HCT116 (cell line): ENCODE data around the gene BAHCC1. TPM values are rescaled to one million over a fixed set of nuclear protein-coding genes. Genes with fewer than 3 reads are reported as not detected.

Source experiments
- ATAC-seq: fragments of 200-7000 bp; cut with Tn5 transposase; 2 replicates; pipeline ENCODE4 v1.9.1; 2020; ENCODE audit warnings: mild to moderate bottlenecking, moderate library complexity
- BruUV-seq: library from RNA; stranded (reverse); fragments of 400-500 nt; replicated peaks from 2 replicates; lab custom pipeline; 2021; lab: Mats Ljungman, UMichigan
- CTCF ChIA-PET: fragments of 300-600 bp; sonication (Branson Sonifier 250); formaldehyde crosslinking; loops from one replicate; lab custom pipeline; 2021; ENCODE audit warnings: antibody characterized with exemption; lab: Charles Lee
- POLR2A ChIA-PET: fragments of 300-600, 350-600 bp; sonication (Branson Sonifier 250); formaldehyde crosslinking; loops from one replicate; lab custom pipeline; 2021; ENCODE audit warnings: antibody characterized with exemption; lab: Charles Lee
- RAD21 ChIA-PET, 2 experiments: fragments of 300-600 bp; sonication (Branson Sonifier 250); formaldehyde crosslinking; loops; one replicate each; lab custom pipeline; 2023; ENCODE audit warnings: low total read pairs in 2 of 2; ENCODE audit not compliant: uncharacterized antibody in 2 of 2, unreplicated experiment in 2 of 2, low non-redundant PET in 1 of 2; lab: Charles Lee
- DNase-seq: peaks from one replicate; pipeline ENCODE4 v3.0.0-alpha.2; 2010; ENCODE audit warnings: low read depth, low spot score
- H2AFZ ChIP-seq: fragments of 200-600 bp; shearing (Covaris generic), sonication (generic); 2 replicates; pipeline ENCODE4 v1.6.1; 2017; ENCODE audit warnings: low read depth, mixed run types, mixed read lengths, antibody characterized with exemption, low read length; ENCODE audit not compliant: poor library complexity, severe bottlenecking
- H3K27ac ChIP-seq: 2 replicates; pipeline ENCODE4 v1.5.1; 2012; ENCODE audit warnings: low read depth, low read length
- H3K27me3 ChIP-seq: fragments of 200-600 bp; sonication (generic); 2 replicates; pipeline ENCODE4 v1.6.1; 2016; ENCODE audit warnings: mixed run types, low read length, mixed read lengths; ENCODE audit not compliant: insufficient read depth
- H3K36me3 ChIP-seq, 2 experiments: fragments of 200-500 bp in 1 of 2; fragments of 200-600 bp in 1 of 2; sonication (Bioruptor generic) in 1 of 2; sonication (generic) in 1 of 2; 2 replicates each; pipeline versions ENCODE4 v1.5.1 to v1.6.1; 2014 to 2016; ENCODE audit warnings: low read length in 2 of 2, inconsistent platforms in 1 of 2, mixed read lengths in 1 of 2, mixed run types in 1 of 2; ENCODE audit not compliant: insufficient read depth in 2 of 2, control insufficient read depth in 1 of 2
- H3K4me1 ChIP-seq, 2 experiments: fragments of 200-600 bp in 1 of 2; sonication (generic) in 1 of 2; 2 replicates each; pipeline versions ENCODE4 v1.5.1 to v1.6.1; 2012 to 2017; ENCODE audit warnings: low read length in 2 of 2, inconsistent platforms in 1 of 2, mild to moderate bottlenecking in 1 of 2, mixed read lengths in 1 of 2, mixed run types in 1 of 2, moderate library complexity in 1 of 2; ENCODE audit not compliant: insufficient read depth in 2 of 2, control insufficient read depth in 1 of 2
- H3K4me2 ChIP-seq: fragments of 200-600 bp; sonication (generic); 2 replicates; pipeline ENCODE4 v1.6.1; 2017; ENCODE audit warnings: mixed run types, low read length, mixed read lengths
- H3K4me3 ChIP-seq, 2 experiments: fragments of 200-600 bp in 1 of 2; sonication (generic) in 1 of 2; replicated peaks in 1 of 2; 2 replicates each; pipeline ENCODE4 v1.5.1; 2011 to 2016; ENCODE audit warnings: low read length in 2 of 2, control low read depth in 1 of 2, low read depth in 1 of 2, mild to moderate bottlenecking in 1 of 2, mixed read lengths in 1 of 2, mixed run types in 1 of 2
- H3K79me2 ChIP-seq: fragments of 200-600 bp; sonication (generic); 2 replicates; pipeline ENCODE4 v1.6.1; 2017; ENCODE audit warnings: mild to moderate bottlenecking, mixed run types, low read length, moderate library complexity, mixed read lengths; ENCODE audit not compliant: insufficient read depth
- H3K9ac ChIP-seq: fragments of 200-600 bp; sonication (generic); 2 replicates; pipeline ENCODE4 v1.6.1; 2016; ENCODE audit warnings: low read length, mixed read lengths
- H3K9me2 ChIP-seq: fragments of 200-600 bp; sonication (generic), shearing (Covaris generic); 2 replicates; pipeline ENCODE4 v1.6.1; 2017; ENCODE audit warnings: mixed run types, mild to moderate bottlenecking, moderate library complexity; ENCODE audit not compliant: insufficient read depth
- H3K9me3 ChIP-seq, 2 experiments: fragments of 200-500 bp in 1 of 2; fragments of 200-600 bp in 1 of 2; sonication (Bioruptor generic) in 1 of 2; sonication (generic) in 1 of 2; 2 replicates each; pipeline ENCODE4 v1.6.1; 2014 to 2017; ENCODE audit warnings: low read length in 2 of 2, mixed read lengths in 2 of 2, inconsistent platforms in 1 of 2, low read depth in 1 of 2, mild to moderate bottlenecking in 1 of 2, mixed run types in 1 of 2, moderate library complexity in 1 of 2; ENCODE audit not compliant: control insufficient read depth in 1 of 2, insufficient read depth in 1 of 2
- H4K20me1 ChIP-seq: fragments of 200-600 bp; sonication (generic), shearing (Covaris generic); 2 replicates; pipeline ENCODE4 v1.6.1; 2017; ENCODE audit warnings: mixed run types, mild to moderate bottlenecking, moderate library complexity; ENCODE audit not compliant: insufficient read depth
- EZH2phosphoT487 ChIP-seq: fragments of 200-600 bp; IDR thresholded peaks from 2 replicates; pipeline ENCODE4 v1.6.1; 2018; ENCODE audit warnings: antibody characterized with exemption, borderline replicate concordance
- FOSL1 ChIP-seq: IDR thresholded peaks from 2 replicates; pipeline ENCODE4 v1.6.1; 2012; ENCODE audit warnings: low read depth
- JUND ChIP-seq: IDR thresholded peaks from 2 replicates; pipeline ENCODE4 v1.6.1; 2012
- POLR2AphosphoS5 ChIP-seq: IDR thresholded peaks from 2 replicates; pipeline ENCODE4 v1.6.1; 2011; ENCODE audit warnings: mild to moderate bottlenecking, low read depth, low read length, moderate library complexity
- ZNF274 ChIP-seq: fragments of 200-500 bp; sonication (Bioruptor generic); IDR thresholded peaks from 2 replicates; pipeline ENCODE4 v1.6.1; 2014; ENCODE audit warnings: mild to moderate bottlenecking, low read depth, low read length, inconsistent platforms
- intact Hi-C: fragments of 100-400 bp; cut with micrococcal nuclease; formaldehyde crosslinking; loops from 2 replicates; pipeline ENCODE4 v1.10.0; 2022
- total RNA-seq: library from RNA; stranded (reverse); gene quantifications from one replicate; pipeline ENCODE4 v1.2.1, GENCODE V29; 2021; ENCODE audit not compliant: unreplicated experiment
- TF ChIP-seq, protein P1 (sequence below), 3 experiments: fragments of 200-600 bp in 1 of 3; sonication (generic) in 1 of 3; IDR thresholded peaks in 2 of 3; conservative IDR thresholded peaks in 1 of 3; 2 replicates each; pipeline ENCODE4 v1.5.1; 2012 to 2017; ENCODE audit warnings: low read depth in 2 of 3, low read length in 2 of 3, antibody characterized with exemption in 1 of 3, borderline replicate concordance in 1 of 3, control low read depth in 1 of 3, mild to moderate bottlenecking in 1 of 3, mixed read lengths in 1 of 3, mixed run types in 1 of 3, moderate library complexity in 1 of 3; ENCODE audit not compliant: insufficient read depth in 1 of 3

BAHCC1 gene
- total RNA-seq, 1 experiment from 2014 or later, result 45.2 TPM

DNA sequence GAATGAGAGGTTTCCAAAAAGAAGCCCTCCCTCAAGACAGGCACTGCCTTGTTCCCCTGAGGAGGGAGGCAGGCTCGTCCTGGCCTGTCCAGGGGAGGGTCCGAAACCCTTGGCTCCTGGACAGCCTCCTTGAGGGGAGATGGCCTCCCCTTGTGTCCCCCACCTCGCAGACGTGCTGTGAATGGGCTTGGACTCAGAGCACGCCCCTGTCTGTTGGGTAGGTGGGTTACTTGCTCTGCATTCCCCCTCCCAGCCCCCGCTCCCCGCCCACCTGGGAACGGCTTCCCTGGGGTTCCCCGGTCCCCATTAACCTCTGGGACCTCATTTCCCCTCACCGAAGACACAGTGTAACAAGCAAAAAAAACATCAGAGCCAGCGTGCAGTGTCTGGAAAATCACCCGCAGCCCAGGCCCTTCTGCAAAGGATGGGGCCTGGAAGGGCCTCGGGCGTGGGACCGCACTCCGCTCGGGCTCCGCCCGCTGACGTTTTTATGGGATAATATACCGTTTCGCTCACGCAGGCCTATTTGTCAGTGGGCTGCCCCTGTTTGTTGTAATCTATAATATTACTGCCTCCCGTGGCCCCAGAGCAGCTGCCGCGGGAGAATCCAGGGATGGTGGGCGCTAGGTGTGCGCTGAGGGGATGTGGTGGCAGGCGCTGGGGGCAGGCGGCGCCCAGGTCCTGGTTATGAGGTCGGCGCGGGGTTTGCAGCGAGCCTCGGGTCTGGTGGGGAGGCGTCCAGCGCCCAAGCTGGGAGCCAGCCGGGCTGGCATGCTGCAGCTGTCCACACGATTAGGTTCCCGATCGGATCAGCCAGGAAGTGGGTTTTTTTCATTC, 11.1 kb downstream of the BAHCC1 start:
- ATAC-seq (no peak), DNase-seq (no peak)
- H3K79me2 ChIP-seq, result peaks cover 49% of the 10 kb centered on the region
- H3K4me2 ChIP-seq, result no peak overlapping the region
- H3K36me3 ChIP-seq, result no peaks in the 10 kb centered on the region; a peak in 1 of 4 replicates
- no peak overlapping the region for H3K4me3 ChIP-seq
- no peaks in the 10 kb centered on the region for H3K9me3 ChIP-seq
- H3K9ac ChIP-seq, result no peak overlapping the region
- H3K9me2 ChIP-seq, result no peaks in the 10 kb centered on the region
- H4K20me1 ChIP-seq, result no peaks in the 10 kb centered on the region
- no peak overlapping the region for H2AFZ ChIP-seq
- no TSS peak for BruUV-seq
- H3K4me1 ChIP-seq, result peaks cover 6 to 8% of the 10 kb centered on the region in 2 experiments; a peak in 3 of 4 replicates
- no peaks in the 10 kb centered on the region for H3K27me3 ChIP-seq
- ChIA-PET CTCF (interaction anchor here (1.2 kb wide), 1 partner anchor 11 kb away, joined by 3 read pairs; the partner anchor contains the start of gene BAHCC1), RAD21 (no interaction called here), POLR2A (interaction anchor here (2.0 to 2.7 kb wide), 2 partner anchors 11 kb away, joined by 5 to 21 read pairs; partner anchors contain the start of gene BAHCC1)
- intact Hi-C loops, result no loop called here
- no peak overlapping the region; the same call in 1 of the 2 replicates for H3K27ac ChIP-seq
- TF ChIP-seq FOSL1, result no peak
- TF ChIP-seq JUND, result no peak
- TF ChIP-seq, protein P1, sequence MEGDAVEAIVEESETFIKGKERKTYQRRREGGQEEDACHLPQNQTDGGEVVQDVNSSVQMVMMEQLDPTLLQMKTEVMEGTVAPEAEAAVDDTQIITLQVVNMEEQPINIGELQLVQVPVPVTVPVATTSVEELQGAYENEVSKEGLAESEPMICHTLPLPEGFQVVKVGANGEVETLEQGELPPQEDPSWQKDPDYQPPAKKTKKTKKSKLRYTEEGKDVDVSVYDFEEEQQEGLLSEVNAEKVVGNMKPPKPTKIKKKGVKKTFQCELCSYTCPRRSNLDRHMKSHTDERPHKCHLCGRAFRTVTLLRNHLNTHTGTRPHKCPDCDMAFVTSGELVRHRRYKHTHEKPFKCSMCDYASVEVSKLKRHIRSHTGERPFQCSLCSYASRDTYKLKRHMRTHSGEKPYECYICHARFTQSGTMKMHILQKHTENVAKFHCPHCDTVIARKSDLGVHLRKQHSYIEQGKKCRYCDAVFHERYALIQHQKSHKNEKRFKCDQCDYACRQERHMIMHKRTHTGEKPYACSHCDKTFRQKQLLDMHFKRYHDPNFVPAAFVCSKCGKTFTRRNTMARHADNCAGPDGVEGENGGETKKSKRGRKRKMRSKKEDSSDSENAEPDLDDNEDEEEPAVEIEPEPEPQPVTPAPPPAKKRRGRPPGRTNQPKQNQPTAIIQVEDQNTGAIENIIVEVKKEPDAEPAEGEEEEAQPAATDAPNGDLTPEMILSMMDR (IDR thresholded peaks at IDR 0.05 in 2 of 3, conservative IDR thresholded peaks at IDR 0.05 in 1 of 3; ENCODE audit: borderline replicate concordance in 1 of 3, insufficient read depth in 1 of 3, low read depth in 2 of 3, low read length in 2 of 3), result no peak
- no peak for TF ChIP-seq EZH2phosphoT487
- no peak for TF ChIP-seq POLR2AphosphoS5
- TF ChIP-seq ZNF274, result no peak
